Measurements from ENCODE around the gene USO1. TPM values are rescaled to one million over a fixed set of nuclear protein-coding genes. Genes with fewer than 3 reads are reported as not detected.

Gene USO1
- total RNA-seq, 1 donor from 2014 or later = 89.5 TPM

- Histone ChIP-seq H3K36me3 (ENCODE audit: control insufficient read depth, insufficient read depth, low read length) (no peaks in the 10 kb centered on the region), H3K4me3 (ENCODE audit: low read depth, low read length) (no peak overlapping the region), H3K27me3 (ENCODE audit: control insufficient read depth, insufficient read depth, low read length) (no peaks in the 10 kb centered on the region)
- no peak for TF ChIP-seq CTCF (IDR thresholded peaks at IDR 0.05; ENCODE audit: insufficient read depth, low read length, severe bottlenecking)
- FAIRE-seq (no peak), DNase-seq (ENCODE audit: low read depth) (no peak)
Observed at GRCh38 chr4:75737398-75737797, 13.0 kb downstream of the USO1 start.

- TF ChIP-seq CTCF (IDR thresholded peaks at IDR 0.05; ENCODE audit: insufficient read depth, low read length, severe bottlenecking) = no peak
- DNase-seq (ENCODE audit: low read depth) = peak; percentile 51
- Histone ChIP-seq H3K4me3 (ENCODE audit: low read depth, low read length) (no peak overlapping the region), H3K27me3 (ENCODE audit: control insufficient read depth, insufficient read depth, low read length) (no peaks in the 10 kb centered on the region), H3K36me3 (ENCODE audit: control insufficient read depth, insufficient read depth, low read length) (no peaks in the 10 kb centered on the region)
- FAIRE-seq = no peak
Observed at GRCh38 chr4:75741027-75741426, 16.6 kb downstream of the USO1 start.

- DNase-seq (ENCODE audit: low read depth) (no peak), FAIRE-seq (no peak)
- no peaks in the 10 kb centered on the region for H3K27me3 ChIP-seq (ENCODE audit: control insufficient read depth, insufficient read depth, low read length)
- no peak for TF ChIP-seq CTCF (IDR thresholded peaks at IDR 0.05; ENCODE audit: insufficient read depth, low read length, severe bottlenecking)
- H3K36me3 ChIP-seq (ENCODE audit: control insufficient read depth, insufficient read depth, low read length) = no peaks in the 10 kb centered on the region
- no peak overlapping the region for H3K4me3 ChIP-seq (ENCODE audit: low read depth, low read length)
Observed at GRCh38 chr4:75742451-75742850, 18.1 kb downstream of the USO1 start.

- DNase-seq (ENCODE audit: low read depth) = peak; percentile 87
- no peak for TF ChIP-seq CTCF (IDR thresholded peaks at IDR 0.05; ENCODE audit: insufficient read depth, low read length, severe bottlenecking)
Observed at GRCh38 chr4:75745161-75745560, 20.8 kb downstream of the USO1 start.

GRCh38 chr4:75745721-75746199 lies 21.4 kb downstream of the USO1 start:
- no peak overlapping the region for H3K4me3 ChIP-seq (ENCODE audit: low read depth, low read length)
- FAIRE-seq (no peak), DNase-seq (ENCODE audit: low read depth) (no peak)
- no peaks in the 10 kb centered on the region for H3K36me3 ChIP-seq (ENCODE audit: control insufficient read depth, insufficient read depth, low read length)
- no peak for TF ChIP-seq CTCF (IDR thresholded peaks at IDR 0.05; ENCODE audit: insufficient read depth, low read length, severe bottlenecking)
- no peaks in the 10 kb centered on the region for H3K27me3 ChIP-seq (ENCODE audit: control insufficient read depth, insufficient read depth, low read length)

More at GRCh38 chr4:75745161-75745560, 20.8 kb downstream of the USO1 start:
- no peak for FAIRE-seq
- Histone ChIP-seq H3K36me3 (ENCODE audit: control insufficient read depth, insufficient read depth, low read length) (no peaks in the 10 kb centered on the region), H3K27me3 (ENCODE audit: control insufficient read depth, insufficient read depth, low read length) (no peaks in the 10 kb centered on the region), H3K4me3 (ENCODE audit: low read depth, low read length) (no peak overlapping the region)

GRCh38 chr4:75752637-75753036 lies 28.3 kb downstream of the USO1 start:
- TF ChIP-seq CTCF (IDR thresholded peaks at IDR 0.05; ENCODE audit: insufficient read depth, low read length, severe bottlenecking) = no peak
- H3K36me3 ChIP-seq (ENCODE audit: control insufficient read depth, insufficient read depth, low read length) = peaks cover 3% of the 10 kb centered on the region
- FAIRE-seq (no peak), DNase-seq (ENCODE audit: low read depth) (no peak)
- H3K4me3 ChIP-seq (ENCODE audit: low read depth, low read length) = no peak overlapping the region
- H3K27me3 ChIP-seq (ENCODE audit: control insufficient read depth, insufficient read depth, low read length) = no peaks in the 10 kb centered on the region
